Mesodermal cell (in vitro differentiated cells): Measurements from ENCODE around the gene SLC38A9.

Source experiments
- H3K27ac ChIP-seq: 2 replicates; pipeline ENCODE4 v1.7.0; 2013; ENCODE audit warnings: mild to moderate bottlenecking, low read depth, low read length, moderate library complexity; ENCODE audit not compliant: severe bottlenecking
- H3K36me3 ChIP-seq: 2 replicates; pipeline ENCODE4 v1.7.1; 2013; ENCODE audit warnings: mild to moderate bottlenecking, low read length, moderate library complexity; ENCODE audit not compliant: control insufficient read depth, insufficient read depth
- H3K4me1 ChIP-seq: one replicate; pipeline ENCODE4 v1.7.1; 2013; ENCODE audit warnings: mild to moderate bottlenecking, low read length; ENCODE audit not compliant: insufficient read depth, control insufficient read depth, poor library complexity, severe bottlenecking
- H3K4me3 ChIP-seq: 2 replicates; pipeline ENCODE4 v1.7.0; 2013; ENCODE audit warnings: low read length, control low read depth, mild to moderate bottlenecking; ENCODE audit not compliant: insufficient read depth, poor library complexity, severe bottlenecking; ENCODE audit errors: extremely low read depth
- H3K9me3 ChIP-seq: 2 replicates; pipeline ENCODE4 v1.7.1; 2013; ENCODE audit warnings: mild to moderate bottlenecking, low read length, moderate library complexity; ENCODE audit not compliant: control insufficient read depth
- WGBS, 2 experiments: methylation state at CpG; one replicate each; pipeline ENCODE4 v1.1.5; 2013; ENCODE audit warnings: missing lambda C conversion rate in 2 of 2; ENCODE audit not compliant: insufficient coverage in 2 of 2; 5-methylcytosine and 5-hydroxymethylcytosine counted together

SLC38A9 gene

GRCh38 chr5:55665065-55665464 is 47.1 kb downstream of the SLC38A9 start:
- Histone ChIP-seq H3K9me3 (no peaks in the 10 kb centered on the region), H3K4me3 (no peak overlapping the region), H3K36me3 (peaks cover 39% of the 10 kb centered on the region), H3K27ac (no peak overlapping the region), H3K4me1 (peaks cover 13% of the 10 kb centered on the region)
- WGBS, 2 experiments, result 97 to 98% methylated on average over 5 to 7 of the region's 8 CpGs

- peaks cover 26% of the 10 kb centered on the region for H3K36me3 ChIP-seq
- H3K9me3 ChIP-seq, result no peaks in the 10 kb centered on the region
- no peaks in the 10 kb centered on the region for H3K4me1 ChIP-seq
- H3K4me3 ChIP-seq, result no peak overlapping the region
- H3K27ac ChIP-seq, result no peak overlapping the region
- WGBS, 2 experiments, result 60% methylated on average over 1 of the region's 2 CpGs; no CpG with 5 or more reads in 1 of the 2 experiments
Observed at GRCh38 chr5:55657443-55657842, 54.7 kb downstream of the SLC38A9 start.

- WGBS, 2 experiments, result 83% methylated on average over 1 of the region's 3 CpGs; no CpG with 5 or more reads in 1 of the 2 experiments
- Histone ChIP-seq H3K9me3 (no peaks in the 10 kb centered on the region), H3K4me3 (no peak overlapping the region), H3K4me1 (no peaks in the 10 kb centered on the region), H3K36me3 (peaks cover 32% of the 10 kb centered on the region), H3K27ac (no peak overlapping the region)
Observed at GRCh38 chr5:55650386-55650785, 61.7 kb downstream of the SLC38A9 start.

GRCh38 chr5:55649963-55650362 is 62.2 kb downstream of the SLC38A9 start:
- Histone ChIP-seq H3K4me1 (no peaks in the 10 kb centered on the region), H3K9me3 (no peaks in the 10 kb centered on the region), H3K36me3 (peaks cover 32% of the 10 kb centered on the region), H3K27ac (no peak overlapping the region), H3K4me3 (no peak overlapping the region)

- 95 to 96% methylated on average over 2 of the region's 3 CpGs for WGBS, 2 experiments
- H3K4me1 ChIP-seq, result no peaks in the 10 kb centered on the region
- no peak overlapping the region for H3K4me3 ChIP-seq
- no peaks in the 10 kb centered on the region for H3K9me3 ChIP-seq
- H3K36me3 ChIP-seq, result peaks cover 19% of the 10 kb centered on the region
- H3K27ac ChIP-seq, result no peak overlapping the region
Observed at GRCh38 chr5:55645304-55645703, 66.8 kb downstream of the SLC38A9 start.

GRCh38 chr5:55638455-55638854 is 73.7 kb downstream of the SLC38A9 start:
- Histone ChIP-seq H3K4me1 (peaks cover 4% of the 10 kb centered on the region), H3K9me3 (no peaks in the 10 kb centered on the region), H3K27ac (no peak overlapping the region), H3K4me3 (no peak overlapping the region), H3K36me3 (peaks cover 13% of the 10 kb centered on the region)
- 83 to 90% methylated on average over 1 of the region's 4 CpGs for WGBS, 2 experiments

GRCh38 chr5:55638051-55638450 is 74.1 kb downstream of the SLC38A9 start:
- Histone ChIP-seq H3K4me3 (no peak overlapping the region), H3K27ac (no peak overlapping the region), H3K9me3 (no peaks in the 10 kb centered on the region), H3K36me3 (peaks cover 16% of the 10 kb centered on the region), H3K4me1 (peaks cover 4% of the 10 kb centered on the region)
- WGBS, 2 experiments, result no CpG with 5 or more reads among the region's 2 CpGs

- Histone ChIP-seq H3K9me3 (no peaks in the 10 kb centered on the region), H3K4me1 (peaks cover 4% of the 10 kb centered on the region), H3K36me3 (peaks cover 17% of the 10 kb centered on the region), H3K27ac (no peak overlapping the region), H3K4me3 (no peak overlapping the region)
- 60 to 80% methylated on average over 1 to 2 of the region's 3 CpGs for WGBS, 2 experiments
Observed at GRCh38 chr5:55636683-55637082, 75.4 kb downstream of the SLC38A9 start.

GRCh38 chr5:55636177-55636576 is 75.9 kb downstream of the SLC38A9 start:
- H3K27ac ChIP-seq, result no peak overlapping the region
- H3K9me3 ChIP-seq, result no peaks in the 10 kb centered on the region
- H3K4me3 ChIP-seq, result no peak overlapping the region
- H3K4me1 ChIP-seq, result peaks cover 4% of the 10 kb centered on the region
- WGBS, 2 experiments, result 93 to 100% methylated on average over 2 of the region's 2 CpGs
- peaks cover 13% of the 10 kb centered on the region for H3K36me3 ChIP-seq

GRCh38 chr5:55634866-55635265 is 77.3 kb downstream of the SLC38A9 start:
- Histone ChIP-seq H3K27ac (no peak overlapping the region), H3K9me3 (no peaks in the 10 kb centered on the region), H3K4me1 (peaks cover 4% of the 10 kb centered on the region), H3K36me3 (peaks cover 11% of the 10 kb centered on the region), H3K4me3 (no peak overlapping the region)

GRCh38 chr5:55634209-55634805 is 77.8 kb downstream of the SLC38A9 start:
- WGBS, 2 experiments, result no CpG with 5 or more reads among the region's 1 CpG
- no peaks in the 10 kb centered on the region for H3K9me3 ChIP-seq
- H3K4me3 ChIP-seq, result no peak overlapping the region
- peaks cover 4% of the 10 kb centered on the region for H3K4me1 ChIP-seq
- peaks cover 11% of the 10 kb centered on the region for H3K36me3 ChIP-seq
- H3K27ac ChIP-seq, result no peak overlapping the region
